SK-N-SH treated with all-trans-retinoic acid at 6 μM for 48 hours (cell line): Measurements from ENCODE around the gene CEP44.

Source experiments
- CSDC2 ChIP-seq: fragments of 250-450 bp; sonication (Bioruptor Pico); IDR thresholded peaks from 2 replicates; pipeline ENCODE4 v1.5.0; 2020; ENCODE audit warnings: mild to moderate bottlenecking, moderate library complexity
- GLIS3 ChIP-seq: fragments of 250-450 bp; sonication (Bioruptor Pico); IDR thresholded peaks from 2 replicates; pipeline ENCODE4 v1.5.0; 2020; ENCODE audit warnings: mild to moderate bottlenecking, moderate library complexity
- POU6F1 ChIP-seq: fragments of 250-450 bp; sonication (Bioruptor Pico); IDR thresholded peaks from 2 replicates; pipeline ENCODE4 v1.8.0; 2021; ENCODE audit warnings: low read depth, mild to moderate bottlenecking, moderate library complexity, borderline replicate concordance
- RARB ChIP-seq: fragments of 250-450 bp; sonication (Bioruptor Pico); IDR thresholded peaks from 2 replicates; pipeline ENCODE4 v1.8.0; 2021; ENCODE audit warnings: mild to moderate bottlenecking, moderate library complexity
- ZFP3 ChIP-seq: fragments of 250-450 bp; sonication (Bioruptor Pico); IDR thresholded peaks from 2 replicates; pipeline ENCODE4 v1.5.0; 2020; ENCODE audit warnings: mild to moderate bottlenecking, moderate library complexity
- ZFP30 ChIP-seq: fragments of 450-650 bp; formaldehyde crosslinking; IDR thresholded peaks from 2 replicates; pipeline ENCODE4 v1.5.0; 2022; ENCODE audit warnings: mild to moderate bottlenecking, moderate library complexity

DNA sequence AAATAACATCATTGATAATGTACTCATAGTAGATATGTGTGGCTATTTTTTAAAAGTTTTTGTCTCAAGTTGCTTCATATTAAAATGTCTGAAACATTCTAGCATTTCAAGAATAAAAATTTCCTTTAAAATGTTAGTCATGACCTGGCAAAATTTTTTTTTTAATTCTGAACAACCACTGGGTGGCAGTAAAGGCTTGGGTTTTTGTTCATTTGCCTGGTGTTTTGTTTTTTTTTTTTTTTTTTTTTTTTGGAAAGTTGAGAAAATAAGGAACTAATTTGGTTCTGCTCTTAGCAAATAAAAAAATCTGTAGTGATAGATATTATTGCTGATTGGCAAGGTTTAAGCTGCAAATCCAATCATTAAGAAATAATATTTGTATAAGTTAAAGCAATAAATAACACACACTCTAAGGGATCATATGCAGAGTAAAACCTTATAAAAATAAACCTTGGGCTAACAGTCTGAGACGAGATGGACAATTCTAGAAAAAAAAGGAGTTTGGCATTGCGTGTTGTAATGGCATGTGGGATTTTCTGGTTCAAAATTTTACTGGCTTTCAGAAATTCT lies 81.4 kb downstream of the CEP44 start:
- TF ChIP-seq ZFP30 (no peak), ZFP3 (CRISPR knock-in tag) (no peak), CSDC2 (CRISPR knock-in tag) (no peak), POU6F1 (CRISPR knock-in tag) (no peak), RARB (no peak), GLIS3 (no peak)
